ENCODE results near the gene OCA2. TPM values are rescaled to one million over a fixed set of nuclear protein-coding genes. Genes with fewer than 3 reads are reported as not detected.
"Not testable (repeated sequence)": the region's sequence is repeated elsewhere in the genome, so short reads cannot be mapped to it uniquely, and the experiment has no call there.

OCA2 gene
- polyA plus RNA-seq, 3 donors, result not detected

- H3K4me1 ChIP-seq (ENCODE audit: control insufficient read depth in 1 of 2, insufficient read depth in 2 of 2, low read length in 2 of 2), result peaks cover 0 to 6% of the 10 kb centered on the region in 2 donors
- 100% methylated on average over 2 of the region's 6 CpGs for WGBS (ENCODE audit: insufficient coverage)
- H3K4me2 ChIP-seq (replicated peaks; ENCODE audit: extremely low read depth, low read length, poor library complexity, severe bottlenecking), result no peak overlapping the region
- no peaks in the 10 kb centered on the region for H4K20me1 ChIP-seq (ENCODE audit: insufficient read depth, low read length)
- no peaks in the 10 kb centered on the region for H3K79me2 ChIP-seq (ENCODE audit: insufficient read depth, low read length)
- Mint-ChIP-seq H3K36me3 (peaks cover 56 to 65% of the 10 kb centered on the region in 2 donors), H3K27ac (no peak overlapping the region), H3K4me1 (peaks cover 12% of the 10 kb centered on the region), H3K9me3 (no peaks in the 10 kb centered on the region), H3K4me3 (no peak overlapping the region), H3K27me3 (ENCODE audit: low read depth in 3 of 3) (peaks cover 0 to 2% (median 0%) of the 10 kb centered on the region in 3 donors)
- intact Hi-C loops (cut with micrococcal nuclease), result no loop called here
- no peaks in the 10 kb centered on the region for H3K9me3 ChIP-seq (replicated peaks in 1 of 2; ENCODE audit: control insufficient read depth in 1 of 2, insufficient read depth in 1 of 2, low read length in 2 of 2)
- no peak overlapping the region for H3K27ac ChIP-seq (ENCODE audit: low read depth in 1 of 2, low read length in 2 of 2)
- H3K9ac ChIP-seq (ENCODE audit: insufficient read depth, low read length, poor library complexity, severe bottlenecking), result no peak overlapping the region
- TF ChIP-seq CTCF (IDR thresholded peaks at IDR 0.05), result no peak
- H3K4me3 ChIP-seq (replicated peaks in 1 of 3; ENCODE audit: low read depth in 2 of 3, low read length in 3 of 3), result no peak overlapping the region
- no peak overlapping the region for H2AFZ ChIP-seq (ENCODE audit: insufficient read depth, low read depth, low read length, poor library complexity, severe bottlenecking)
- no peak for DNase-seq
- no peaks in the 10 kb centered on the region for H3K27me3 ChIP-seq (ENCODE audit: control insufficient read depth in 2 of 2, insufficient read depth in 2 of 2, low read length in 2 of 2)
- peaks cover 16 to 41% of the 10 kb centered on the region in 2 donors for H3K36me3 ChIP-seq (replicated peaks in 1 of 2; ENCODE audit: control insufficient read depth in 1 of 2, insufficient read depth in 2 of 2, low read length in 2 of 2)
Observed at GRCh38 chr15:28140062-28140461, 40.9 kb upstream of the OCA2 start.

GRCh38 chr15:28137408-28138039 lies 38.4 kb upstream of the OCA2 start:
- H3K9ac ChIP-seq (ENCODE audit: insufficient read depth, low read length, poor library complexity, severe bottlenecking); H3K9me3 Mint-ChIP-seq; H3K9me3 ChIP-seq (replicated peaks in 1 of 2; ENCODE audit: control insufficient read depth in 1 of 2, insufficient read depth in 1 of 2, low read length in 2 of 2); H3K27ac ChIP-seq (ENCODE audit: low read depth in 1 of 2, low read length in 2 of 2); DNase-seq; H3K4me3 ChIP-seq (replicated peaks in 1 of 3; ENCODE audit: low read depth in 2 of 3, low read length in 3 of 3); H3K79me2 ChIP-seq (ENCODE audit: insufficient read depth, low read length); H2AFZ ChIP-seq (ENCODE audit: insufficient read depth, low read depth, low read length, poor library complexity, severe bottlenecking); H3K4me1 ChIP-seq (ENCODE audit: control insufficient read depth in 1 of 2, insufficient read depth in 2 of 2, low read length in 2 of 2); H4K20me1 ChIP-seq (ENCODE audit: insufficient read depth, low read length); H3K27me3 ChIP-seq (ENCODE audit: control insufficient read depth in 2 of 2, insufficient read depth in 2 of 2, low read length in 2 of 2); H3K4me3 Mint-ChIP-seq; H3K4me2 ChIP-seq (replicated peaks; ENCODE audit: extremely low read depth, low read length, poor library complexity, severe bottlenecking); H3K27me3 Mint-ChIP-seq (ENCODE audit: low read depth in 3 of 3); intact Hi-C loops (cut with micrococcal nuclease): not testable (repeated sequence)
- Mint-ChIP-seq H3K4me1 (peaks cover 12% of the 10 kb centered on the region), H3K27ac (peak overlapping the region in 1 of 7 donors; percentile 42), H3K36me3 (peaks cover 52 to 55% of the 10 kb centered on the region in 2 donors)
- H3K36me3 ChIP-seq (replicated peaks in 1 of 2; ENCODE audit: control insufficient read depth in 1 of 2, insufficient read depth in 2 of 2, low read length in 2 of 2), result peaks cover 2 to 33% of the 10 kb centered on the region in 2 donors
- WGBS (ENCODE audit: insufficient coverage), result no CpG with 5 or more reads among the region's 9 CpGs

- H3K4me2 ChIP-seq (replicated peaks; ENCODE audit: extremely low read depth, low read length, poor library complexity, severe bottlenecking); intact Hi-C loops (cut with micrococcal nuclease); H4K20me1 ChIP-seq (ENCODE audit: insufficient read depth, low read length); H3K9me3 ChIP-seq (replicated peaks in 1 of 2; ENCODE audit: control insufficient read depth in 1 of 2, insufficient read depth in 1 of 2, low read length in 2 of 2); H3K79me2 ChIP-seq (ENCODE audit: insufficient read depth, low read length); H2AFZ ChIP-seq (ENCODE audit: insufficient read depth, low read depth, low read length, poor library complexity, severe bottlenecking); H3K27me3 Mint-ChIP-seq (ENCODE audit: low read depth in 3 of 3); H3K9ac ChIP-seq (ENCODE audit: insufficient read depth, low read length, poor library complexity, severe bottlenecking); H3K4me1 ChIP-seq (ENCODE audit: control insufficient read depth in 1 of 2, insufficient read depth in 2 of 2, low read length in 2 of 2); H3K27ac Mint-ChIP-seq; H3K4me3 ChIP-seq (replicated peaks in 1 of 3; ENCODE audit: low read depth in 2 of 3, low read length in 3 of 3); H3K9me3 Mint-ChIP-seq; DNase-seq; H3K27me3 ChIP-seq (ENCODE audit: control insufficient read depth in 2 of 2, insufficient read depth in 2 of 2, low read length in 2 of 2); H3K27ac ChIP-seq (ENCODE audit: low read depth in 1 of 2, low read length in 2 of 2): not testable (repeated sequence)
- Mint-ChIP-seq H3K4me3 (peak overlapping the region in 1 of 2 donors; percentile 46), H3K4me1 (peaks cover 12% of the 10 kb centered on the region), H3K36me3 (peaks cover 52 to 54% of the 10 kb centered on the region in 2 donors)
- peaks cover 3 to 34% of the 10 kb centered on the region in 2 donors for H3K36me3 ChIP-seq (replicated peaks in 1 of 2; ENCODE audit: control insufficient read depth in 1 of 2, insufficient read depth in 2 of 2, low read length in 2 of 2)
- 82% methylated on average over 3 of the region's 6 CpGs for WGBS (ENCODE audit: insufficient coverage)
Observed at GRCh38 chr15:28136236-28136904, 37.3 kb upstream of the OCA2 start.
